Right atrium auricular region (tissue), 2 donors: ENCODE results near the gene CASQ1. TPM values are rescaled to one million over a fixed set of nuclear protein-coding genes. Genes with fewer than 3 reads are reported as not detected.

Source experiments
- DNase-seq: peaks from one replicate; pipeline ENCODE4 v3.0.0-alpha.2; 2019; ENCODE audit warnings: low spot score
- H3K27ac ChIP-seq, 2 donors: fragments of 200-600 bp; sonication (generic); 1 replicate in 1 of 2; 2 replicates in 1 of 2; pipeline ENCODE4 v1.5.1; 2016 to 2019
- H3K27me3 ChIP-seq, 2 donors: fragments of 200-600 bp; sonication (generic); one replicate each; pipeline versions ENCODE4 v1.5.1 to v1.6.0; 2017 to 2019
- H3K36me3 ChIP-seq: fragments of 200-600 bp; sonication (generic); one replicate; pipeline ENCODE4 v1.5.1; 2016
- H3K4me1 ChIP-seq, 2 donors: fragments of 200-600 bp; sonication (generic); one replicate each; pipeline versions ENCODE4 v1.5.1 to v1.6.0; 2017 to 2019
- H3K4me3 ChIP-seq, 2 donors: fragments of 200-600 bp; sonication (generic); 1 replicate in 1 of 2; 2 replicates in 1 of 2; pipeline ENCODE4 v1.5.1; 2017 to 2019; ENCODE audit warnings: mild to moderate bottlenecking in 1 of 2, moderate library complexity in 1 of 2
- H3K9me3 ChIP-seq, 2 donors: fragments of 200-600 bp; sonication (generic); one replicate each; pipeline ENCODE4 v1.5.1; 2019
- CTCF ChIP-seq, 2 donors: fragments of 200-600 bp; sonication (generic); IDR thresholded peaks; one replicate each; pipeline ENCODE4 v1.5.1; 2019; ENCODE audit warnings: antibody characterized with exemption in 2 of 2
- total RNA-seq, 2 donors: library from RNA; depleted of rRNA; stranded (reverse); fragments of >200 nt; gene quantifications; one replicate each; pipeline ENCODE4 v1.1.0, GENCODE V29; 2016

CASQ1 gene
- total RNA-seq, 2 donors from 2014 or later: 10.1 to 32.3 TPM

GRCh38 chr1:160194737-160195059 is 4.3 kb downstream of the CASQ1 start:
- Histone ChIP-seq H3K4me1 (peaks cover 0 to 20% of the 10 kb centered on the region in 2 donors), H3K4me3 (no peak overlapping the region), H3K27ac (no peak overlapping the region), H3K36me3 (no peaks in the 10 kb centered on the region), H3K27me3 (no peaks in the 10 kb centered on the region), H3K9me3 (no peaks in the 10 kb centered on the region)
- DNase-seq: no peak
- no peak for TF ChIP-seq CTCF (IDR thresholded peaks at IDR 0.05)

- H3K4me1 ChIP-seq: peaks cover 0 to 11% of the 10 kb centered on the region in 2 donors
- H3K27ac ChIP-seq: no peak overlapping the region
- H3K9me3 ChIP-seq: no peaks in the 10 kb centered on the region
- H3K4me3 ChIP-seq: no peak overlapping the region
- H3K27me3 ChIP-seq: no peaks in the 10 kb centered on the region
- TF ChIP-seq CTCF (IDR thresholded peaks at IDR 0.05): no peak
- no peak for DNase-seq
- H3K36me3 ChIP-seq: no peaks in the 10 kb centered on the region
These were observed 5.8 kb downstream of the CASQ1 start for GRCh38 chr1:160196143-160196542.

GRCh38 chr1:160197231-160197630 is 6.9 kb downstream of the CASQ1 start:
- H3K4me3 ChIP-seq: no peak overlapping the region
- no peaks in the 10 kb centered on the region for H3K9me3 ChIP-seq
- no peak for DNase-seq
- H3K36me3 ChIP-seq: no peaks in the 10 kb centered on the region
- H3K27me3 ChIP-seq: no peaks in the 10 kb centered on the region
- no peak overlapping the region for H3K27ac ChIP-seq
- TF ChIP-seq CTCF (IDR thresholded peaks at IDR 0.05): no peak
- peaks cover 0 to 11% of the 10 kb centered on the region in 2 donors for H3K4me1 ChIP-seq

GRCh38 chr1:160200786-160201185 is 10.4 kb downstream of the CASQ1 start:
- Histone ChIP-seq H3K36me3 (no peaks in the 10 kb centered on the region), H3K27me3 (no peaks in the 10 kb centered on the region), H3K9me3 (no peaks in the 10 kb centered on the region), H3K4me1 (peaks cover 0 to 8% of the 10 kb centered on the region in 2 donors), H3K27ac (no peak overlapping the region), H3K4me3 (no peak overlapping the region)
- no peak for TF ChIP-seq CTCF (IDR thresholded peaks at IDR 0.05)
- DNase-seq: no peak

GRCh38 chr1:160204526-160205241 is 14.3 kb downstream of the CASQ1 start:
- Histone ChIP-seq H3K36me3 (no peaks in the 10 kb centered on the region), H3K27me3 (no peaks in the 10 kb centered on the region), H3K4me3 (peak overlapping the region; percentile 85 to 95), H3K4me1 (peaks cover 0 to 47% of the 10 kb centered on the region in 2 donors), H3K9me3 (no peaks in the 10 kb centered on the region), H3K27ac (peak overlapping the region; percentile 95)
- TF ChIP-seq CTCF (IDR thresholded peaks at IDR 0.05): no peak
- DNase-seq: no peak
